Measurements from ENCODE around the gene CDK13.

CDK13 gene

GRCh38 chr7:39934132-39934531, 15.9 kb upstream of the CDK13 start:
- no peaks in the 10 kb centered on the region for H3K9me2 ChIP-seq (replicated peaks; ENCODE audit: insufficient read depth, low read length)
- no peak overlapping the region for H3K9ac ChIP-seq (ENCODE audit: low read length)

DNA sequence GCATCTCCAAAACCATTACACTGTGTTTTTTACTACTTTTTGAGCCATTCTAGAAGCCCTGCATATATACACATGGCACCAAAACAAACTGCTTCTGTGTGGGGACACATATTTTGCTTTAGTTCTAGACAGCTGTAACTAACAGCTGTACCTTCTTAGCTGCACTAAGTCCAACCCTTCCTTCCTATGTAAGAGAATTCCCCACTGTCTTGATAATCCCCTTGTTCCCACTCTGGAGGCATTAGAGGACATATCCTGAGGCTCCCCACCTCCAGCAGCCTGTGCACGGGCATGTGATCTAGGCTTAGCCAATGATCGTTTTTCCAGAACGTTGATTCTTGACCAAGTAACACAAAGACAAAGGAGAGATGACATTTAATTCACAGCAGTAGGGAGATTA, 13.3 kb upstream of the CDK13 start:
- no peaks in the 10 kb centered on the region for H4K20me1 ChIP-seq (ENCODE audit: insufficient read depth, low read length)
- H3K4me3 ChIP-seq (ENCODE audit: low read length): no peak overlapping the region
- H3K27me3 ChIP-seq (replicated peaks; ENCODE audit: insufficient read depth, low read length): no peaks in the 10 kb centered on the region
- H3K9me3 ChIP-seq (replicated peaks; ENCODE audit: insufficient read depth, low read length): no peaks in the 10 kb centered on the region
- H3K36me3 ChIP-seq (replicated peaks; ENCODE audit: insufficient read depth, low read length): no peaks in the 10 kb centered on the region
- H3K79me2 ChIP-seq (ENCODE audit: low read length): no peaks in the 10 kb centered on the region
- DNase-seq: no peak
- H3K9ac ChIP-seq (ENCODE audit: low read length): no peak overlapping the region
- H3K27ac ChIP-seq (ENCODE audit: low read length): no peak overlapping the region
- H2AFZ ChIP-seq (ENCODE audit: low read length): no peak overlapping the region
- H3K9me2 ChIP-seq (replicated peaks; ENCODE audit: insufficient read depth, low read length): no peaks in the 10 kb centered on the region
- TF ChIP-seq EZH2phosphoT487 (IDR thresholded peaks at IDR 0.05; ENCODE audit: low read length) (no peak), EZH2 (optimal IDR thresholded peaks at IDR 0.05; ENCODE audit: low read depth, low read length) (no peak)
- TF ChIP-seq, protein P1, sequence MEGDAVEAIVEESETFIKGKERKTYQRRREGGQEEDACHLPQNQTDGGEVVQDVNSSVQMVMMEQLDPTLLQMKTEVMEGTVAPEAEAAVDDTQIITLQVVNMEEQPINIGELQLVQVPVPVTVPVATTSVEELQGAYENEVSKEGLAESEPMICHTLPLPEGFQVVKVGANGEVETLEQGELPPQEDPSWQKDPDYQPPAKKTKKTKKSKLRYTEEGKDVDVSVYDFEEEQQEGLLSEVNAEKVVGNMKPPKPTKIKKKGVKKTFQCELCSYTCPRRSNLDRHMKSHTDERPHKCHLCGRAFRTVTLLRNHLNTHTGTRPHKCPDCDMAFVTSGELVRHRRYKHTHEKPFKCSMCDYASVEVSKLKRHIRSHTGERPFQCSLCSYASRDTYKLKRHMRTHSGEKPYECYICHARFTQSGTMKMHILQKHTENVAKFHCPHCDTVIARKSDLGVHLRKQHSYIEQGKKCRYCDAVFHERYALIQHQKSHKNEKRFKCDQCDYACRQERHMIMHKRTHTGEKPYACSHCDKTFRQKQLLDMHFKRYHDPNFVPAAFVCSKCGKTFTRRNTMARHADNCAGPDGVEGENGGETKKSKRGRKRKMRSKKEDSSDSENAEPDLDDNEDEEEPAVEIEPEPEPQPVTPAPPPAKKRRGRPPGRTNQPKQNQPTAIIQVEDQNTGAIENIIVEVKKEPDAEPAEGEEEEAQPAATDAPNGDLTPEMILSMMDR (IDR thresholded peaks at IDR 0.05; ENCODE audit: low read length): no peak
- H3K4me1 ChIP-seq (ENCODE audit: low read length): no peaks in the 10 kb centered on the region
- no peak overlapping the region for H3K4me2 ChIP-seq (ENCODE audit: low read depth, low read length)
- no peaks in the 10 kb centered on the region for H3F3A ChIP-seq (ENCODE audit: insufficient read depth, low read length)

More at GRCh38 chr7:39934132-39934531, 15.9 kb upstream of the CDK13 start:
- Histone ChIP-seq H2AFZ (ENCODE audit: low read length) (no peak overlapping the region), H3K4me3 (ENCODE audit: low read length) (no peak overlapping the region), H3K4me2 (ENCODE audit: low read depth, low read length) (no peak overlapping the region), H3K79me2 (ENCODE audit: low read length) (no peaks in the 10 kb centered on the region), H4K20me1 (ENCODE audit: insufficient read depth, low read length) (no peaks in the 10 kb centered on the region), H3K27me3 (replicated peaks; ENCODE audit: insufficient read depth, low read length) (no peaks in the 10 kb centered on the region), H3K4me1 (ENCODE audit: low read length) (no peaks in the 10 kb centered on the region), H3K9me3 (replicated peaks; ENCODE audit: insufficient read depth, low read length) (no peaks in the 10 kb centered on the region), H3K27ac (ENCODE audit: low read length) (no peak overlapping the region), H3F3A (ENCODE audit: insufficient read depth, low read length) (no peaks in the 10 kb centered on the region), H3K36me3 (replicated peaks; ENCODE audit: insufficient read depth, low read length) (no peaks in the 10 kb centered on the region)
- TF ChIP-seq EZH2 (optimal IDR thresholded peaks at IDR 0.05; ENCODE audit: low read depth, low read length) (no peak), EZH2phosphoT487 (IDR thresholded peaks at IDR 0.05; ENCODE audit: low read length) (no peak)
- TF ChIP-seq, protein P1 (IDR thresholded peaks at IDR 0.05; ENCODE audit: low read length): no peak
- DNase-seq: no peak

GRCh38 chr7:39937366-39938153, 12.5 kb upstream of the CDK13 start:
- no peak for DNase-seq
- Histone ChIP-seq H3F3A (ENCODE audit: insufficient read depth, low read length) (no peaks in the 10 kb centered on the region), H2AFZ (ENCODE audit: low read length) (no peak overlapping the region), H3K27me3 (replicated peaks; ENCODE audit: insufficient read depth, low read length) (no peaks in the 10 kb centered on the region), H3K79me2 (ENCODE audit: low read length) (no peaks in the 10 kb centered on the region), H3K27ac (ENCODE audit: low read length) (no peak overlapping the region), H4K20me1 (ENCODE audit: insufficient read depth, low read length) (no peaks in the 10 kb centered on the region), H3K4me1 (ENCODE audit: low read length) (no peaks in the 10 kb centered on the region), H3K36me3 (replicated peaks; ENCODE audit: insufficient read depth, low read length) (no peaks in the 10 kb centered on the region), H3K9ac (ENCODE audit: low read length) (no peak overlapping the region), H3K9me2 (replicated peaks; ENCODE audit: insufficient read depth, low read length) (no peaks in the 10 kb centered on the region), H3K9me3 (replicated peaks; ENCODE audit: insufficient read depth, low read length) (no peaks in the 10 kb centered on the region), H3K4me3 (ENCODE audit: low read length) (no peak overlapping the region), H3K4me2 (ENCODE audit: low read depth, low read length) (no peak overlapping the region)
- TF ChIP-seq EZH2 (optimal IDR thresholded peaks at IDR 0.05; ENCODE audit: low read depth, low read length) (no peak), EZH2phosphoT487 (IDR thresholded peaks at IDR 0.05; ENCODE audit: low read length) (no peak)
- TF ChIP-seq, protein P1 (IDR thresholded peaks at IDR 0.05; ENCODE audit: low read length): no peak
